Activated T-cell treated with anti-CD3 and anti-CD28 coated beads, Interleukin-2, amount 50 U/mL, for 24 hours (primary cell): ENCODE results near the gene LRTM2.
A peak's percentile ranks its signal among the peaks of the same experiment; 100 is the strongest.

Source experiments
- DNase-seq: peaks from one replicate; pipeline ENCODE4 v3.0.0-alpha.2; 2020
- H3K27ac Mint-ChIP-seq: 2 replicates; pipeline ENCODE4 v1.8.0; 2020; ENCODE audit warnings: mild to moderate bottlenecking, mixed read lengths
- H3K27me3 Mint-ChIP-seq: 2 replicates; pipeline ENCODE4 v1.8.0; 2020; ENCODE audit warnings: mixed read lengths
- H3K36me3 Mint-ChIP-seq: 2 replicates; pipeline ENCODE4 v1.8.0; 2020; ENCODE audit warnings: low read depth, mixed read lengths
- H3K4me1 Mint-ChIP-seq: 2 replicates; pipeline ENCODE4 v1.8.0; 2020; ENCODE audit warnings: low read depth, mixed read lengths
- H3K4me3 Mint-ChIP-seq: 2 replicates; pipeline ENCODE4 v1.8.0; 2020; ENCODE audit warnings: mild to moderate bottlenecking, moderate library complexity, mixed read lengths
- H3K9me3 Mint-ChIP-seq: 2 replicates; pipeline ENCODE4 v1.8.0; 2020; ENCODE audit warnings: mixed read lengths

The LRTM2 gene

GRCh38 chr12:1794440-1795090 is 25.8 kb upstream of the LRTM2 start:
- DNase-seq = no peak
- Mint-ChIP-seq H3K9me3 (no peaks in the 10 kb centered on the region), H3K36me3 (no peaks in the 10 kb centered on the region), H3K27me3 (no peaks in the 10 kb centered on the region), H3K4me3 (no peak overlapping the region), H3K4me1 (peaks cover 27% of the 10 kb centered on the region), H3K27ac (no peak overlapping the region)

DNA sequence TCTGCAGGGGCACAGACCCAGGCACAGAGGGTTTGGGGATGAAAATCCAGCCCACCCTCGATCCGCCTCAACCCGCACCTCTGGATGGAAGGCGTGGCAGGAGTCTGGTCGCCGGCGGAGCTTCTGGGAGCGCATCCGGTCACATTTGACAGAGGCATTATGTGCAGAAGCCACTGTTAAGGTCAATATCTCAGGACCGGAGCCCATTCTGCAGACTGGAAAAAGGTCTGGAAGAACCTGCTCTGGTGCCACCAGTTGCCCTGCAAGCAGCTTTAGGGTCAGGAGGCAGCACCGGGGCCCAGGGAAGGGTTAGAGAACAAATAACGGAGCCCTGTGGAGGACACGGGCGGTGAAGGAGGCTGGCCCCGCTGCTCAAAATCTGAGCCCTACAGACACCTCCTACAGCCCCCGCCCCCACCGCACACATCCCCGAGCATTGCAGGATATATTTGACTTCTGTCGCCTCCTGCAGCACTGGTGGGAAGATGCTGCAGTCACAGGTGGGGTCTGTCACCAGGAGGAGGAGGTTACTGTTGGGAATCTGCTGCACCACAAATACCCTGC is 25.1 kb upstream of the LRTM2 start:
- DNase-seq = no peak
- Mint-ChIP-seq H3K36me3 (no peaks in the 10 kb centered on the region), H3K27me3 (no peaks in the 10 kb centered on the region), H3K9me3 (no peaks in the 10 kb centered on the region), H3K4me1 (peaks cover 25% of the 10 kb centered on the region), H3K27ac (peak overlapping the region; percentile 78), H3K4me3 (peak overlapping the region; percentile 64)

GRCh38 chr12:1795785-1796514 is 24.4 kb upstream of the LRTM2 start:
- Mint-ChIP-seq H3K4me1 (peaks cover 19% of the 10 kb centered on the region), H3K4me3 (peak overlapping the region; percentile 86), H3K9me3 (no peaks in the 10 kb centered on the region), H3K27me3 (no peaks in the 10 kb centered on the region), H3K27ac (peak overlapping the region; percentile 96), H3K36me3 (no peaks in the 10 kb centered on the region)
- peak; percentile 97 for DNase-seq

DNA sequence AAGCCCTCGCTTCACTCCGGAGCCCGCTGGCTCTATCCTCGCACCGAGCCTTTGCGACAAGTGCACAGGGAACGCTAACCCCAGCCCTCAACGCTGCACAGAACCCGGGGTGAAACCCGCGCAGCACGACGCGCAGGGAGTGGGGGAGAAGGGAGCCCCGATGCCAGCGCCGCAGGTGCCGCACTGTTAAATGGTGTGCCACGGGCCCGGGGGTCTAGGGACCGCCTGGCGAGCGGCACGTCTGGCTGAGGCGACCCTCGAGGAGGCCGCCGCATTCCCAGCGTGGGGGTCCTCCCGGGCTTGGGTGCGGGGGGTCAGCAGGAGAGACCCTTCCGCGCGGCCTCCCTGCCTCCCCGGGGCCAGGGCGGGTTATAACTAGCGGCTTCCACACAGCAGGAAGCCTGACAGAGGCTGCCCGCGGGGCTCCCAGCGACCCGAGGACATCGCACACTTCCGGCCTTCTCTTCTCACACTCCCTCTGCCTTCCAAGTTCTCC is 23.8 kb upstream of the LRTM2 start:
- no peaks in the 10 kb centered on the region for H3K27me3 Mint-ChIP-seq
- DNase-seq = no peak
- H3K27ac Mint-ChIP-seq = peak overlapping the region; percentile 96
- no peaks in the 10 kb centered on the region for H3K9me3 Mint-ChIP-seq
- no peaks in the 10 kb centered on the region for H3K36me3 Mint-ChIP-seq
- H3K4me1 Mint-ChIP-seq = peaks cover 13% of the 10 kb centered on the region
- H3K4me3 Mint-ChIP-seq = peak overlapping the region; percentile 86

DNA sequence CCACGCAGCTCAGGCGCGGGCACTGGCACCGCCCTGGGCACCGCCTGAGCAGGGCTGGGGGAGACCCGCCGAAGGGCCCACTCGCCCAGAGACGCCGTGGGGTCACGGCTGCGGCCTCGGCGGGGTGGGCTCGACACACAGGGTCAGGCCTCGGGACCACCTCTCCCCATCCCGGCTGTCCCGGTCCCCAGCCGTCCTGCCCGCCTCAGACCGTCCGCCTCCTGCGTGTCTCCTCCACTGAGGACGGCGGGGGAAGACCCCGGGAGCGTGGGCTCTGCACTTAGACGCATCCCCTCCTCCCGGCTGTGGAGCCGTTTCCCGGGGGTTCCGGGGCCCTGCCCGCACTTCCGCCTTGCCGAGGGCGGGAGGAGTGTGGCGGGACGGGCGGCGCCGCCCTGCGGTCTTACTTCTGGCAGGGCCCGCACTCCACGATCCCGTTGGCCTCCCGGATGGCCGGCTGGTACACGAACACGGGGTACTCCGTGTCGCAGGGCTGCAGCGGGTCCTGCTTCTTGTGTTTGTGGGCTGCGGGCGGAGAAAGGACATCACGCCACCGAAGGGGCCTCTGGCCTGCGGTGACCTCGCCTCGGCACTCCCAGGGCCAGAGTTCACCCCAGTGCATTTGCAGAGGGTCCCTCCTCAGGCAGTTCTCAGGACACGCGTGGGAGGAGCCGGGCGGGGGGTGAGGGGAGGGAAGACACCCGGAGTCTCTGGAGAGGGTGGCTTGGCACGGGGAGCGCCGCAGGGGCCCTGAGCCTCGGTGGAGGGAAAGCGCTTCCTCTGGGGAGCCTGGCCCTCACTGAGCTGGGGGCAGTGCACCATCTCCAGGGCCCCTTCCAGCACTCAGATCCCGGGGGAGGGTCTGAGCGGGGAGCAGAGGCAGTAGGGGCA is 23.1 kb upstream of the LRTM2 start:
- Mint-ChIP-seq H3K27ac (peak overlapping the region; percentile 93), H3K4me3 (peak overlapping the region; percentile 86), H3K36me3 (no peaks in the 10 kb centered on the region), H3K9me3 (no peaks in the 10 kb centered on the region), H3K4me1 (peaks cover 7% of the 10 kb centered on the region), H3K27me3 (no peaks in the 10 kb centered on the region)
- DNase-seq = peak; percentile 81

GRCh38 chr12:1797991-1798640 is 22.2 kb upstream of the LRTM2 start:
- H3K4me3 Mint-ChIP-seq = peak overlapping the region; percentile 33
- no peaks in the 10 kb centered on the region for H3K27me3 Mint-ChIP-seq
- DNase-seq = no peak
- no peaks in the 10 kb centered on the region for H3K36me3 Mint-ChIP-seq
- H3K27ac Mint-ChIP-seq = no peak overlapping the region
- H3K4me1 Mint-ChIP-seq = peaks cover 7% of the 10 kb centered on the region
- no peaks in the 10 kb centered on the region for H3K9me3 Mint-ChIP-seq

DNA sequence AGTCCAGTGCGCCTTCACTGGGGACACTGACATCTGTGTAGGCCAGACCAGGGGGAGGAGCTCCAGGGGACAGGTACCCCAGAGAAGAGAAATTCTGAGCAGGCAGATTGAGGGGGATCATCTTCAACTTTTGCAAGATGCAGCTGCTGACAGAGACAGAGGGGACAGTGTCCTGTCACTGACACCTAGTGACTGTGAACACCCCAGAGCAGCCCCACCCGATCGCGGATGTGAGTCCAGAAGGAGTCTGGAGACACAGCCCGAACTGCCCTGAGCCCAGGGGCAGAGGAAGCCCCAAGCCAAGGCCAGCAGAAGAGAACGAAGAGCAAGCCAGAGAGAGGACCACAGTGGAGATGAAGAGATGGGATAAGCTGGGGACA is 21.7 kb upstream of the LRTM2 start:
- Mint-ChIP-seq H3K27ac (peak overlapping the region; percentile 60), H3K27me3 (no peaks in the 10 kb centered on the region), H3K4me1 (peaks cover 7% of the 10 kb centered on the region), H3K9me3 (no peaks in the 10 kb centered on the region), H3K4me3 (no peak overlapping the region), H3K36me3 (no peaks in the 10 kb centered on the region)
- DNase-seq = no peak

- Mint-ChIP-seq H3K9me3 (peaks cover 2% of the 10 kb centered on the region), H3K27me3 (no peaks in the 10 kb centered on the region), H3K4me1 (peaks cover 9% of the 10 kb centered on the region), H3K36me3 (no peaks in the 10 kb centered on the region), H3K4me3 (no peak overlapping the region), H3K27ac (no peak overlapping the region)
- DNase-seq = no peak
Observed at GRCh38 chr12:1799051-1799881, 21.1 kb upstream of the LRTM2 start.

- Mint-ChIP-seq H3K27ac (no peak overlapping the region), H3K27me3 (no peaks in the 10 kb centered on the region), H3K4me3 (no peak overlapping the region), H3K4me1 (peaks cover 15% of the 10 kb centered on the region), H3K9me3 (peaks cover 3% of the 10 kb centered on the region), H3K36me3 (no peaks in the 10 kb centered on the region)
- DNase-seq = no peak
Observed at GRCh38 chr12:1799882-1800400, 20.4 kb upstream of the LRTM2 start.

DNA sequence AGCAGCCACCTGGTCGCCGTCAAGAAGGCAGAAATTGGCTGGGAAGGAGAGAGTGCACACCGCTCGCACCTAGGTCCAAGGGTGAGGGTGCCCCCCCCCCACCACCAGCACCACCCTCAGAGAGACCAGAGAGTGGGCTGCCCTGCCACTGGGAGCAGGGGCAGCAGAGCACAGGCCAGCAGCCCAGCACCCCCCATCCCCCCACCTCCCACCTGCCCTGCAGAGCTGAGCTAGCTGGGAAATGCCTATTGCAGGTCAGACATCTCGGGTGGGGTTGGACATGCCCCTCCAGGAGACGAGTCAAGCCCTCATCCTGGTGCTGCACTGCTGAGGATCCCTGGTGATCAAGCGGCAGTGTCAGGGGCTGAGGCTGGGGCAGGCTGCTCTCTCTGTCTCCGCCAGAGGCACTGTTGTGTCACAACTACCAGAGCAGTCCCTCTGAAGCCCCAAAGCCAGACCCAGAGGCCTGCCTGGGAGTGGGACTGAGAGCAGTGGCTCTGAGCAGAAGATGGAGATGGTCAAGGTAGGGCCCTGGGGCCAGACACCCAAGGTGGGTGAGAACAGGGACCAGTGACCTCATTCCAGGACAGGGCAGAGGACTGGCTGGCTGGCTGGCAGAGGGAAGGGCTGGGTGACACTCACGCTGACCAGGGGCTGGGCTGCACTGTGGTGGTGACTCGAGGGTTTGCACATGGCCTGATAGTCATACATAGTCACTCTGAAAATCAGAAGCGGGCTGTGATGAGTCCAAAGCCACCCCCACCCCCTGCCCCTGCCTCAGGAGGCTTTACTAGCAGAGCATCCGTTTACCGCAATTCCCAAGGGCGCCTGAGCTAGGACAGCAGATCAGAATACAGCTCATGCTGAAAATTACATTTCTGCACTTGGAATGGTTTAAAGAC is 19.7 kb upstream of the LRTM2 start:
- no peaks in the 10 kb centered on the region for H3K36me3 Mint-ChIP-seq
- no peak overlapping the region for H3K27ac Mint-ChIP-seq
- H3K9me3 Mint-ChIP-seq = peaks cover 3% of the 10 kb centered on the region
- DNase-seq = peak; percentile 36
- no peaks in the 10 kb centered on the region for H3K27me3 Mint-ChIP-seq
- no peak overlapping the region for H3K4me3 Mint-ChIP-seq
- peaks cover 12% of the 10 kb centered on the region for H3K4me1 Mint-ChIP-seq

GRCh38 chr12:1801303-1801975 is 18.9 kb upstream of the LRTM2 start:
- H3K36me3 Mint-ChIP-seq = no peaks in the 10 kb centered on the region
- DNase-seq = peak; percentile 23
- peaks cover 7% of the 10 kb centered on the region for H3K4me1 Mint-ChIP-seq
- peaks cover 3% of the 10 kb centered on the region for H3K9me3 Mint-ChIP-seq
- no peak overlapping the region for H3K4me3 Mint-ChIP-seq
- no peak overlapping the region for H3K27ac Mint-ChIP-seq
- H3K27me3 Mint-ChIP-seq = no peaks in the 10 kb centered on the region

DNA sequence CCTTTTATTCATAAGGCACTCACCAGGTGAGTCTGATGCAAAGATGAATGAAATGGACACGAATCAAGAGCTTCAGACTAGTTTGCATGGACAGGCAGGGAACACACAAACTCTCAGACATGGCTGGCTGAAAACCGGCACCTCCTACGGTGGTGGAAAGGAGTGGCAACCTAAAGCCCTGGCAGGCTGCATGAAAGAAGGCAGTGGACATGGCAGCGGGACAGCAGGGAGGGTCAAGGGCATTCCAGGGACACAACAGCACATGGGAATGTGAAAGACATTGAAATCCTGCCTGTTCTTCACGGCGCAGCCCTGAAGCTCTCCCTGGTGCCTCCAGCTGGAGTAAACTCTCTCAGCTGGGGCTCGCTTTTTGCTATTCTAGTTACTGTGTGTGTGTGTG is 16.6 kb upstream of the LRTM2 start:
- peaks cover 3% of the 10 kb centered on the region for H3K9me3 Mint-ChIP-seq
- no peak overlapping the region for H3K27ac Mint-ChIP-seq
- H3K27me3 Mint-ChIP-seq = no peaks in the 10 kb centered on the region
- peak; percentile 29 for DNase-seq
- H3K4me1 Mint-ChIP-seq = peaks cover 7% of the 10 kb centered on the region
- H3K4me3 Mint-ChIP-seq = no peak overlapping the region
- no peaks in the 10 kb centered on the region for H3K36me3 Mint-ChIP-seq
